ENCODE measurements around the gene ABL2. TPM values are rescaled to one million over a fixed set of nuclear protein-coding genes. Genes with fewer than 3 reads are reported as not detected.

The ABL2 gene
- total RNA-seq, 3 donors from 2014 or later (not counting 1 experiment from before 2014, with no cell fraction given) = 11.1 to 16.3 (median 12.9) TPM

- 100% methylated on average over 2 of the region's 2 CpGs for WGBS (ENCODE audit: insufficient coverage)
- DNase-seq (no peak), ATAC-seq (no peak)
- TF ChIP-seq, protein P1, sequence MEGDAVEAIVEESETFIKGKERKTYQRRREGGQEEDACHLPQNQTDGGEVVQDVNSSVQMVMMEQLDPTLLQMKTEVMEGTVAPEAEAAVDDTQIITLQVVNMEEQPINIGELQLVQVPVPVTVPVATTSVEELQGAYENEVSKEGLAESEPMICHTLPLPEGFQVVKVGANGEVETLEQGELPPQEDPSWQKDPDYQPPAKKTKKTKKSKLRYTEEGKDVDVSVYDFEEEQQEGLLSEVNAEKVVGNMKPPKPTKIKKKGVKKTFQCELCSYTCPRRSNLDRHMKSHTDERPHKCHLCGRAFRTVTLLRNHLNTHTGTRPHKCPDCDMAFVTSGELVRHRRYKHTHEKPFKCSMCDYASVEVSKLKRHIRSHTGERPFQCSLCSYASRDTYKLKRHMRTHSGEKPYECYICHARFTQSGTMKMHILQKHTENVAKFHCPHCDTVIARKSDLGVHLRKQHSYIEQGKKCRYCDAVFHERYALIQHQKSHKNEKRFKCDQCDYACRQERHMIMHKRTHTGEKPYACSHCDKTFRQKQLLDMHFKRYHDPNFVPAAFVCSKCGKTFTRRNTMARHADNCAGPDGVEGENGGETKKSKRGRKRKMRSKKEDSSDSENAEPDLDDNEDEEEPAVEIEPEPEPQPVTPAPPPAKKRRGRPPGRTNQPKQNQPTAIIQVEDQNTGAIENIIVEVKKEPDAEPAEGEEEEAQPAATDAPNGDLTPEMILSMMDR (IDR thresholded peaks at IDR 0.05) = no peak
- intact Hi-C loops (cut with micrococcal nuclease) = loop anchor here (1.0 kb wide), 1 partner anchor 249 kb away; no protein-coding TSS in a partner anchor
- Mint-ChIP-seq H3K4me1 (no peaks in the 10 kb centered on the region), H3K27me3 (ENCODE audit: low read depth in 2 of 2) (no peaks in the 10 kb centered on the region), H3K9me3 (no peaks in the 10 kb centered on the region), H3K27ac (no peak overlapping the region), H3K36me3 (no peaks in the 10 kb centered on the region), H3K4me3 (no peak overlapping the region)
- Histone ChIP-seq H3K9me3 (ENCODE audit: control insufficient read depth, insufficient read depth, low read length) (no peaks in the 10 kb centered on the region), H3K27me3 (ENCODE audit: control insufficient read depth, insufficient read depth, low read length) (no peaks in the 10 kb centered on the region), H3K4me3 (ENCODE audit: low read length) (no peak overlapping the region), H3K4me1 (ENCODE audit: control insufficient read depth, insufficient read depth, low read length) (no peaks in the 10 kb centered on the region), H3K36me3 (ENCODE audit: control insufficient read depth, insufficient read depth, low read length) (peaks cover 13% of the 10 kb centered on the region), H3K27ac (ENCODE audit: low read length) (no peak overlapping the region)
Observed at GRCh38 chr1:179120736-179121135, 108.7 kb downstream of the ABL2 start.

- H3K27me3 ChIP-seq (ENCODE audit: control insufficient read depth, insufficient read depth, low read length) = no peaks in the 10 kb centered on the region
- H3K27me3 Mint-ChIP-seq (ENCODE audit: low read depth in 2 of 2) = no peaks in the 10 kb centered on the region
- no peak overlapping the region for H3K4me3 ChIP-seq (ENCODE audit: low read length)
- ATAC-seq = no peak
- H3K4me1 ChIP-seq (ENCODE audit: control insufficient read depth, insufficient read depth, low read length) = no peaks in the 10 kb centered on the region
- intact Hi-C loops (cut with micrococcal nuclease) = no loop called here
- H3K9me3 ChIP-seq (ENCODE audit: control insufficient read depth, insufficient read depth, low read length) = no peaks in the 10 kb centered on the region
- H3K36me3 ChIP-seq (ENCODE audit: control insufficient read depth, insufficient read depth, low read length) = peaks cover 13% of the 10 kb centered on the region
- H3K36me3 Mint-ChIP-seq = peaks cover 2% of the 10 kb centered on the region
- H3K4me3 Mint-ChIP-seq = no peak overlapping the region
- H3K9me3 Mint-ChIP-seq = no peaks in the 10 kb centered on the region
- no peak overlapping the region for H3K27ac ChIP-seq (ENCODE audit: low read length)
- DNase-seq = no peak
- no peaks in the 10 kb centered on the region for H3K4me1 Mint-ChIP-seq
- no peak overlapping the region for H3K27ac Mint-ChIP-seq
- TF ChIP-seq, protein P1 (IDR thresholded peaks at IDR 0.05) = no peak
Observed at GRCh38 chr1:179119513-179119912, 110.0 kb downstream of the ABL2 start.

GRCh38 chr1:179115181-179115580 is 114.3 kb downstream of the ABL2 start:
- WGBS (ENCODE audit: insufficient coverage) = 98% methylated on average over 3 of the region's 3 CpGs
- Mint-ChIP-seq H3K4me3 (no peak overlapping the region), H3K36me3 (peaks cover 7% of the 10 kb centered on the region), H3K4me1 (no peaks in the 10 kb centered on the region), H3K9me3 (no peaks in the 10 kb centered on the region), H3K27me3 (ENCODE audit: low read depth in 2 of 2) (no peaks in the 10 kb centered on the region), H3K27ac (no peak overlapping the region)
- H3K36me3 ChIP-seq (ENCODE audit: control insufficient read depth, insufficient read depth, low read length) = peaks cover 17% of the 10 kb centered on the region
- H3K27ac ChIP-seq (ENCODE audit: low read length) = no peak overlapping the region
- DNase-seq (no peak), ATAC-seq (no peak)
- TF ChIP-seq, protein P1 (IDR thresholded peaks at IDR 0.05) = no peak
- no peaks in the 10 kb centered on the region for H3K27me3 ChIP-seq (ENCODE audit: control insufficient read depth, insufficient read depth, low read length)
- no peaks in the 10 kb centered on the region for H3K4me1 ChIP-seq (ENCODE audit: control insufficient read depth, insufficient read depth, low read length)
- H3K9me3 ChIP-seq (ENCODE audit: control insufficient read depth, insufficient read depth, low read length) = no peaks in the 10 kb centered on the region
- no peak overlapping the region for H3K4me3 ChIP-seq (ENCODE audit: low read length)
- intact Hi-C loops (cut with micrococcal nuclease) = no loop called here

GRCh38 chr1:179108644-179109043 is 120.8 kb downstream of the ABL2 start:
- H3K4me1 ChIP-seq (ENCODE audit: control insufficient read depth, insufficient read depth, low read length) = no peaks in the 10 kb centered on the region
- H3K27ac ChIP-seq (ENCODE audit: low read length) = no peak overlapping the region
- no peak overlapping the region for H3K4me3 ChIP-seq (ENCODE audit: low read length)
- H3K36me3 ChIP-seq (ENCODE audit: control insufficient read depth, insufficient read depth, low read length) = peaks cover 22% of the 10 kb centered on the region
- DNase-seq (no peak), ATAC-seq (no peak)
- no peaks in the 10 kb centered on the region for H3K27me3 ChIP-seq (ENCODE audit: control insufficient read depth, insufficient read depth, low read length)
- TF ChIP-seq, protein P1 (IDR thresholded peaks at IDR 0.05) = no peak
- Mint-ChIP-seq H3K4me3 (no peak overlapping the region), H3K4me1 (no peaks in the 10 kb centered on the region), H3K27me3 (ENCODE audit: low read depth in 2 of 2) (no peaks in the 10 kb centered on the region), H3K36me3 (peaks cover 7% of the 10 kb centered on the region), H3K27ac (no peak overlapping the region), H3K9me3 (no peaks in the 10 kb centered on the region)
- intact Hi-C loops (cut with micrococcal nuclease) = no loop called here
- no peaks in the 10 kb centered on the region for H3K9me3 ChIP-seq (ENCODE audit: control insufficient read depth, insufficient read depth, low read length)
- 100% methylated on average over 2 of the region's 2 CpGs for WGBS (ENCODE audit: insufficient coverage)

Measured in natural killer cell (primary cell).